ENCODE results near the gene EIF2D. TPM values are rescaled to one million over a fixed set of nuclear protein-coding genes. Genes with fewer than 3 reads are reported as not detected.

EIF2D gene
- total and polyA plus RNA-seq, 2 of the 13 experiments (the other 11 are each of a cell fraction or from before 2014, with no cell fraction given): 45.1 to 64.9 TPM

- TF ChIP-seq YEATS4 (CRISPR knock-in tag; IDR thresholded peaks at IDR 0.05; ENCODE audit: borderline replicate concordance) (peak; percentile 99), ARHGAP35 (CRISPR knock-in tag; IDR thresholded peaks at IDR 0.05; ENCODE audit: borderline replicate concordance) (peak; percentile 95), ADNP (CRISPR knock-in tag; IDR thresholded peaks at IDR 0.05) (peak; percentile 71; the same call in 1 of the 2 replicates), ZFAT (CRISPR knock-in tag; conservative IDR thresholded peaks at IDR 0.05) (0 out of 2 replicates have a peak, but pooled peaks have one; percentile 56), AGO2 (optimal IDR thresholded peaks at IDR 0.05; ENCODE audit: low read depth, low read length) (peak; percentile 60), MNT (IDR thresholded peaks at IDR 0.05) (0 out of 2 replicates have a peak, but pooled peaks have one; percentile 6), ONECUT2 (CRISPR knock-in tag; IDR thresholded peaks at IDR 0.05) (peak; percentile 39; the same call in 1 of the 2 replicates), MTF2 (CRISPR knock-in tag; IDR thresholded peaks at IDR 0.05; ENCODE audit: borderline replicate concordance) (peak; percentile 91; the same call in 1 of the 2 replicates), TBP (CRISPR knock-in tag; IDR thresholded peaks at IDR 0.05) (0 out of 2 replicates have a peak, but pooled peaks have one; percentile 72), ZNF430 (CRISPR knock-in tag; IDR thresholded peaks at IDR 0.05) (peak; percentile 89), CAMTA2 (CRISPR knock-in tag; IDR thresholded peaks at IDR 0.05; ENCODE audit: borderline replicate concordance) (peak; percentile 50; the same call in 1 of the 2 replicates), ZKSCAN8 (CRISPR knock-in tag; IDR thresholded peaks at IDR 0.05; ENCODE audit: borderline replicate concordance) (peak; percentile 91), HNF1A (IDR thresholded peaks at IDR 0.05; ENCODE audit: low read depth) (0 out of 2 replicates have a peak, but pooled peaks have one; percentile 18), HNF1A (CRISPR knock-in tag; IDR thresholded peaks at IDR 0.05; ENCODE audit: borderline replicate concordance) (peak; percentile 91), ZNF143 (CRISPR knock-in tag; IDR thresholded peaks at IDR 0.05) (peak; percentile 73), FIP1L1 (IDR thresholded peaks at IDR 0.05; ENCODE audit: borderline replicate concordance, insufficient read depth, low read depth, low read length) (no peak; the same call in 1 of the 2 replicates), NFYB (CRISPR knock-in tag; IDR thresholded peaks at IDR 0.05) (peak; percentile 49; the same call in 1 of the 2 replicates), ZNF841 (CRISPR knock-in tag; IDR thresholded peaks at IDR 0.05; ENCODE audit: borderline replicate concordance) (no peak)
These were observed at the start of gene EIF2D (continued) for GRCh38 chr1:206612129-206612876.
